HepG2 (cell line): Measurements from ENCODE around the gene PPIB. TPM values are rescaled to one million over a fixed set of nuclear protein-coding genes. Genes with fewer than 3 reads are reported as not detected.

Experiments used
- NR2C2 ChIP-seq: sonication (generic); formaldehyde crosslinking; IDR thresholded peaks from 2 replicates; pipeline ENCODE4 v1.4.0; 2020; ENCODE audit warnings: missing genetic modification reagents, mild to moderate bottlenecking, moderate library complexity, borderline replicate concordance
- PHF8 ChIP-seq: sonication (generic); formaldehyde crosslinking; IDR thresholded peaks from 2 replicates; pipeline ENCODE4 v1.5.0; 2020; ENCODE audit warnings: missing genetic modification reagents
- PITX1 ChIP-seq: sonication (generic); formaldehyde crosslinking; IDR thresholded peaks from 2 replicates; pipeline ENCODE4 v1.5.1; 2020; ENCODE audit warnings: mild to moderate bottlenecking, missing genetic modification reagents
- REXO4 ChIP-seq: sonication (generic); formaldehyde crosslinking; IDR thresholded peaks from 2 replicates; pipeline ENCODE4 v1.8.0; 2022; ENCODE audit warnings: missing genetic modification reagents, mild to moderate bottlenecking, borderline replicate concordance
- SKI ChIP-seq: fragments of 450-650 bp; IDR thresholded peaks from one replicate; pipeline ENCODE4 v1.6.1; 2018; ENCODE audit warnings: mild to moderate bottlenecking; ENCODE audit not compliant: partially characterized antibody
- ZMYM4 ChIP-seq: sonication (generic); formaldehyde crosslinking; IDR thresholded peaks from 2 replicates; pipeline ENCODE4 v1.8.1; 2023; ENCODE audit warnings: mild to moderate bottlenecking, missing genetic modification reagents
- ZNF142 ChIP-seq: sonication (generic); formaldehyde crosslinking; IDR thresholded peaks from 2 replicates; pipeline ENCODE4 v1.4.0; 2020; ENCODE audit warnings: missing genetic modification reagents
- ZNF205 ChIP-seq: IDR thresholded peaks from 2 replicates; pipeline ENCODE4 v1.6.1; 2018; ENCODE audit warnings: missing biosample characterization, missing genetic modification reagents
- ZNF234 ChIP-seq: sonication (generic); formaldehyde crosslinking; conservative IDR thresholded peaks from 2 replicates; pipeline ENCODE4 v1.5.1; 2020; ENCODE audit warnings: mild to moderate bottlenecking, missing genetic modification reagents
- ZNF329 ChIP-seq: sonication (generic); formaldehyde crosslinking; IDR thresholded peaks from 2 replicates; pipeline ENCODE4 v1.9.0; 2021; ENCODE audit warnings: low read depth, mild to moderate bottlenecking, missing genetic modification reagents
- ZNF441 ChIP-seq: sonication (generic); formaldehyde crosslinking; IDR thresholded peaks from 2 replicates; pipeline ENCODE4 v1.7.0; 2021; ENCODE audit warnings: missing genetic modification reagents, borderline replicate concordance
- ZNF891 ChIP-seq: sonication (generic); formaldehyde crosslinking; IDR thresholded peaks from 2 replicates; pipeline ENCODE4 v1.5.0; 2020; ENCODE audit warnings: mild to moderate bottlenecking, missing genetic modification reagents
- polyA plus RNA-seq, 8 experiments: library from polyadenylated mRNA; depleted of rRNA in 3 of 8; stranded (reverse) in 7 of 8; unstranded in 1 of 8; fragments of >200 nt; fragmentation: Illumina TruSeq in 4 of 8; extraction: Trizol in 4 of 8; gene quantifications; 2 replicates each; pipeline versions ENCODE4 v1.2.1 to v1.2.3, GENCODE V29; 2011 to 2016; ENCODE audit warnings: low read depth in 4 of 8, missing spikeins in 1 of 8, mixed read lengths in 1 of 8; ENCODE audit not compliant: insufficient read depth in 1 of 8
- total RNA-seq, 5 experiments: library from RNA; depleted of rRNA; stranded (reverse); fragments of >200 nt; fragmentation: Illumina TruSeq; extraction: Trizol; gene quantifications; 2 replicates each; pipeline ENCODE4 v1.2.3, GENCODE V29; 2016; ENCODE audit warnings: low read depth in 1 of 5
- TF ChIP-seq, protein P1 (sequence below): sonication (generic); formaldehyde crosslinking; IDR thresholded peaks from 2 replicates; pipeline ENCODE4 v1.4.0; 2020; ENCODE audit warnings: mild to moderate bottlenecking, missing genetic modification reagents
- TF ChIP-seq, protein P2 (sequence below): sonication (generic); formaldehyde crosslinking; IDR thresholded peaks from 2 replicates; pipeline ENCODE4 v1.4.0; 2020; ENCODE audit warnings: missing genetic modification reagents, mild to moderate bottlenecking, borderline replicate concordance

PPIB gene
- total and polyA plus RNA-seq, 2 of the 13 experiments (the other 11 are each of a cell fraction or from before 2014, with no cell fraction given) = 780 to 882 TPM

GRCh38 chr15:64146885-64147681 lies 15.7 kb downstream of the PPIB start (continued):
- peak; percentile 65; the same call in 1 of the 2 replicates for TF ChIP-seq ZNF891 (CRISPR knock-in tag)
- TF ChIP-seq ZNF205 (CRISPR knock-in tag) = no peak
- TF ChIP-seq ZNF234 = no peak
- TF ChIP-seq PITX1 (CRISPR knock-in tag) = no peak
- TF ChIP-seq, protein P1, sequence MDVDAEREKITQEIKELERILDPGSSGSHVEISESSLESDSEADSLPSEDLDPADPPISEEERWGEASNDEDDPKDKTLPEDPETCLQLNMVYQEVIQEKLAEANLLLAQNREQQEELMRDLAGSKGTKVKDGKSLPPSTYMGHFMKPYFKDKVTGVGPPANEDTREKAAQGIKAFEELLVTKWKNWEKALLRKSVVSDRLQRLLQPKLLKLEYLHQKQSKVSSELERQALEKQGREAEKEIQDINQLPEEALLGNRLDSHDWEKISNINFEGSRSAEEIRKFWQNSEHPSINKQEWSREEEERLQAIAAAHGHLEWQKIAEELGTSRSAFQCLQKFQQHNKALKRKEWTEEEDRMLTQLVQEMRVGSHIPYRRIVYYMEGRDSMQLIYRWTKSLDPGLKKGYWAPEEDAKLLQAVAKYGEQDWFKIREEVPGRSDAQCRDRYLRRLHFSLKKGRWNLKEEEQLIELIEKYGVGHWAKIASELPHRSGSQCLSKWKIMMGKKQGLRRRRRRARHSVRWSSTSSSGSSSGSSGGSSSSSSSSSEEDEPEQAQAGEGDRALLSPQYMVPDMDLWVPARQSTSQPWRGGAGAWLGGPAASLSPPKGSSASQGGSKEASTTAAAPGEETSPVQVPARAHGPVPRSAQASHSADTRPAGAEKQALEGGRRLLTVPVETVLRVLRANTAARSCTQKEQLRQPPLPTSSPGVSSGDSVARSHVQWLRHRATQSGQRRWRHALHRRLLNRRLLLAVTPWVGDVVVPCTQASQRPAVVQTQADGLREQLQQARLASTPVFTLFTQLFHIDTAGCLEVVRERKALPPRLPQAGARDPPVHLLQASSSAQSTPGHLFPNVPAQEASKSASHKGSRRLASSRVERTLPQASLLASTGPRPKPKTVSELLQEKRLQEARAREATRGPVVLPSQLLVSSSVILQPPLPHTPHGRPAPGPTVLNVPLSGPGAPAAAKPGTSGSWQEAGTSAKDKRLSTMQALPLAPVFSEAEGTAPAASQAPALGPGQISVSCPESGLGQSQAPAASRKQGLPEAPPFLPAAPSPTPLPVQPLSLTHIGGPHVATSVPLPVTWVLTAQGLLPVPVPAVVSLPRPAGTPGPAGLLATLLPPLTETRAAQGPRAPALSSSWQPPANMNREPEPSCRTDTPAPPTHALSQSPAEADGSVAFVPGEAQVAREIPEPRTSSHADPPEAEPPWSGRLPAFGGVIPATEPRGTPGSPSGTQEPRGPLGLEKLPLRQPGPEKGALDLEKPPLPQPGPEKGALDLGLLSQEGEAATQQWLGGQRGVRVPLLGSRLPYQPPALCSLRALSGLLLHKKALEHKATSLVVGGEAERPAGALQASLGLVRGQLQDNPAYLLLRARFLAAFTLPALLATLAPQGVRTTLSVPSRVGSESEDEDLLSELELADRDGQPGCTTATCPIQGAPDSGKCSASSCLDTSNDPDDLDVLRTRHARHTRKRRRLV (CRISPR knock-in tag) = no peak
- TF ChIP-seq ZNF441 (CRISPR knock-in tag) = no peak
- no peak for TF ChIP-seq REXO4 (CRISPR knock-in tag)
- TF ChIP-seq PHF8 (CRISPR knock-in tag) = peak; percentile 36; the same call in 1 of the 2 replicates
- no peak for TF ChIP-seq ZNF142
- TF ChIP-seq ZMYM4 (CRISPR knock-in tag) = peak; percentile 23; the same call in 1 of the 2 replicates
- no peak for TF ChIP-seq ZNF329 (CRISPR knock-in tag)
- peak; percentile 30 for TF ChIP-seq SKI
- TF ChIP-seq NR2C2 (CRISPR knock-in tag) = peak; percentile 36; the same call in 1 of the 2 replicates
- TF ChIP-seq, protein P2, sequence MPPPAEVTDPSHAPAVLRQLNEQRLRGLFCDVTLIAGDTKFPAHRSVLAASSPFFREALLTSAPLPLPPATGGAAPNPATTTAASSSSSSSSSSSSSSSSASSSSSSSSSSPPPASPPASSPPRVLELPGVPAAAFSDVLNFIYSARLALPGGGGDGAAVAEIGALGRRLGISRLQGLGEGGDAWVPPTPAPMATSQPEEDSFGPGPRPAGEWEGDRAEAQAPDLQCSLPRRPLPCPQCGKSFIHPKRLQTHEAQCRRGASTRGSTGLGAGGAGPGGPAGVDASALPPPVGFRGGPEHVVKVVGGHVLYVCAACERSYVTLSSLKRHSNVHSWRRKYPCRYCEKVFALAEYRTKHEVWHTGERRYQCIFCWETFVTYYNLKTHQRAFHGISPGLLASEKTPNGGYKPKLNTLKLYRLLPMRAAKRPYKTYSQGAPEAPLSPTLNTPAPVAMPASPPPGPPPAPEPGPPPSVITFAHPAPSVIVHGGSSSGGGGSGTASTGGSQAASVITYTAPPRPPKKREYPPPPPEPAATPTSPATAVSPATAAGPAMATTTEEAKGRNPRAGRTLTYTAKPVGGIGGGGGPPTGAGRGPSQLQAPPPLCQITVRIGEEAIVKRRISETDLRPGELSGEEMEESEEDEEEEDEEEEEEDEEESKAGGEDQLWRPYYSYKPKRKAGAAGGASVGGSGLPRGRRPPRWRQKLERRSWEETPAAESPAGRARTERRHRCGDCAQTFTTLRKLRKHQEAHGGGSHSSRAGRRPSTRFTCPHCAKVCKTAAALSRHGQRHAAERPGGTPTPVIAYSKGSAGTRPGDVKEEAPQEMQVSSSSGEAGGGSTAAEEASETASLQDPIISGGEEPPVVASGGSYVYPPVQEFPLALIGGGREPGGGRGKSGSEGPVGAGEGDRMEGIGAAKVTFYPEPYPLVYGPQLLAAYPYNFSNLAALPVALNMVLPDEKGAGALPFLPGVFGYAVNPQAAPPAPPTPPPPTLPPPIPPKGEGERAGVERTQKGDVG (CRISPR knock-in tag) = peak; percentile 73; the same call in 1 of the 2 replicates
